GM19023 (cell line): ENCODE data around the gene AGBL4.

Experiments
- ATAC-seq: cut with Tn5 transposase; IDR thresholded peaks from one replicate; pipeline ENCODE4 v1.9.1; 2021; ENCODE audit warnings: mild to moderate bottlenecking, moderate library complexity; ENCODE audit not compliant: unreplicated experiment

AGBL4 gene

DNA sequence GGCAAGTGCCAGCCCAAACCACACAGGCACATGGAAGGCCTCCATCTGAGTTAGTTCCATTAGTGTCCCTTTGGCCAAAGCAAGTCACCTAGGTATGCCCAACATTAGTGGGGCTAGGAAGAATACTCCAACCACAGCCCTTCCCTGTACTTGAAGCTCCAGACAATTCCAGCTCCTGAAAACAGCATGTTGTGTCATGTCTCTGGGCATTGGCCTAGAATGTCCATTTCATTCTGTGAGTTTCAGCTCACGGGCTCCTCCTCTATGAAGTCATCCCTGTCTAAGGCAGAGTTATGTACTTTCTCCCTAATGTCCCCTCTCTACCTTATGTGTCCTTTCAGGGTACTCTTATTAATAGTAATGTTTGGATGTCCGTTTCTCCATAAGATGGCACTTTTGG, 1455.3 kb downstream of the AGBL4 start:
- ATAC-seq = no peak

DNA sequence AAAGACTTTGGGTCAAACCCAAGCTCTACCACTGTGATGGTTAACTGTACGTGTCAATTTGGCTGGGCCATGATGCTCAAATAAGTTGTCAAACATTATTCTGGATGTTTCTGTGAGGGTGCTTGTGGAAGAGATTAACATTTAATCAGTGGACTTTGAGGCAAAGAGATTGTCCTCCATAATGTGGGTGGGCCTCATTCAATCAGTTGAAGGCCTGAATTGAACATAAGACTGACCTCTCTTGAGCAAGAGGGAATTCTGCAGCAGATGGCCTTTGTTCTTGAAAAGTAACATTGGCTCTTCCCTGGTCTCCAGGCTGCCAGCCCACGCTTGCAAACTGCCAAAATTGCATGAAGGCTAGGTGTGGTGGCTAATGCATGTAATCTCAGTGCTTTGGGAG, 1457.3 kb downstream of the AGBL4 start:
- no peak for ATAC-seq

DNA sequence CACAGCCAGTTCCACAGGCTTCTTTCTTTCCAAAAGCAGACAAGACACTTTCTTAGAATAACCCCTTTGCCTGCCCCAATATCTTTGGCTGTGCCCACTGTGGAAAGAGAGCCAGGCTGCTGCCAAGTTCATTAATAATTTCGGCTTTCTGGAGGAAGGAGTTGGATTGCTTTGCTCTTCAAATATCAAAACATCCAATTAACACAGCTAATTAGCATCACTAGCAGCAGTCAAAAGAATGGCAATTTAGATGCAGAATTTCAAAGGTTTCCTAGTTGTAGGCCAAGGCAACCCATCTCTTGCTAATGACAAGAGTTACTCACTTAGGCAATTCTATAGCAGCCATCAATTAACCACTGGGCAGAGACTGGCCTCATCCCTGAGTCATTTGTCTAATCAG, 1460.7 kb downstream of the AGBL4 start:
- no peak for ATAC-seq

DNA sequence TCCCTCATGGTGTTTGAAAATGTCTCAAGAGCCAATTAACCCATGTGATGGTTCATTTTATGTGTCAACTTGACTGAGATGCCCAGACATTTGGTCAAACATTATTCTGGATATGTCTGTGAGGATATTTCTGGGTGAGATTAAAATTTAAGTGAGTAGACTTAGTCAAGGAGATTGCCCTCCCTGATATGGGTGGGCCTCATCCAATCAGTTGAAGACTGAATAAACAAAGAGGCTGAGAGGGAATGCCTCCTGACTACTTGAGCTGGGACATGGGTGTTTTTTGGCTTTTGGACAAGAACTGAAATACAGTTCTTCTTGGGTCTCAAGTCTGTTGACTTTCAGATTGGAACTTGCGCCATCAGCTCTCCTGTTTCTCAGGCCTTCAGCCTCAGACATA, 1462.3 kb downstream of the AGBL4 start:
- ATAC-seq = no peak

- ATAC-seq = no peak
Observed at GRCh38 chr1:48560577-48560976, 1463.2 kb downstream of the AGBL4 start.

- no peak for ATAC-seq
Observed at GRCh38 chr1:48560116-48560515, 1463.6 kb downstream of the AGBL4 start.

DNA sequence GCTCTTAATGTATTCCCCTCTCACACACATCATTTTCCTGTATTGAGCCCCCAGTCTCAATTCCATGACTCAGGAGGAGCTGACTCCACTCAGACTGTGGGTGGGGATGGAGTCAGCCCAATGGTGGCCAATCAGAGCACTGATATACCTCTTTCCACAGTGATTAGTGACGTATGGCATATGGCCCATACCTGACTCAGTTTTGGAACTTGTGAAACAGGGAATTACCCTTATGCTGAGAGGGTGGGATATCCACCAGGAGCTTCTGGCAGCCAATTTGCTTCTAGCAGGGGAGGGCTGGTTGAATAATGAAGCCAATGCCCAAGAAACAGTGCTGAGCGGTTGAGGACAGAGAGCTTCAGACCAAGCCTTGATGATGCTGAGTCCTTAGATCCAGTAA, 1465.4 kb downstream of the AGBL4 start:
- ATAC-seq = no peak

GRCh38 chr1:48556186-48556850, 1467.4 kb downstream of the AGBL4 start:
- ATAC-seq = no peak

DNA sequence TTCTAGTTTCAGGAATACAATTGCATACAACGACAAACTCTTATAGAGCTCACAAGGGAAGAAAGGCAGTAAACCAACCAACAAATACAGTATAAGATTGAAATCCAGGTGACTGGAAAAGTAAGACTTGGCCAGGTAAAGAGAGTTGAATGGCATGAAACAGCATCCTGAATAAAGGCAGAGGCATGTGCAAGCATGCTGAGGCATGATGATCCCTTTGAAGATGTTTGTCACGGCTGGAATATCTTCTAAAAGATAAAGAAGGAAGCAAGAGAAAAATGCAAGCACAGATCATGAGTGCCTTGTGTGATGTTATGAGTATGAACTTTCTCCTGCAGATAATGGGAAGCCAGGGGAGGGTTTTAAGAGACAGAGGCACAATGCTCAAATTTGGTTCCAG, 1468.5 kb downstream of the AGBL4 start:
- no peak for ATAC-seq

GRCh38 chr1:48552903-48553606, 1470.7 kb downstream of the AGBL4 start:
- ATAC-seq = no peak

DNA sequence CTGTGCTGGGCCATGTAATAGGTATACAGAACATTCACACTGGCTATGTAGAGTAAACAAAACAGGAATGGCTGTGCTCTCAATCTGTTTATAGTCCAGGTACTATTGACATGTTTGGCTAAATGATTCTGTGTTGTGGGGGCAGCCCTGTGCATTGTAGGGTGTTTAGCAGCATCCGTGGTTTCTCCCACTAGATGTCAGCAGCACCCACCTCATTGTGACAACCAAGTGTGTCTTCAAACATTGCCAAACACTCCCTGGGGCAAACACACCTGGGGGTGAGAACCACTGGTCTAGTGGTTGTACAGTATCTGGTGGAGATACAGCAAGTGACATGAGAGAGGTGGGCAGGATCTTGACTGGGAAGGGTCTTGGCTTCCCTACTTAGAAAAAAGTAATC, 1471.3 kb downstream of the AGBL4 start:
- peak; percentile 60 for ATAC-seq

- no peak for ATAC-seq
Observed at GRCh38 chr1:48548985-48549384, 1474.8 kb downstream of the AGBL4 start.

DNA sequence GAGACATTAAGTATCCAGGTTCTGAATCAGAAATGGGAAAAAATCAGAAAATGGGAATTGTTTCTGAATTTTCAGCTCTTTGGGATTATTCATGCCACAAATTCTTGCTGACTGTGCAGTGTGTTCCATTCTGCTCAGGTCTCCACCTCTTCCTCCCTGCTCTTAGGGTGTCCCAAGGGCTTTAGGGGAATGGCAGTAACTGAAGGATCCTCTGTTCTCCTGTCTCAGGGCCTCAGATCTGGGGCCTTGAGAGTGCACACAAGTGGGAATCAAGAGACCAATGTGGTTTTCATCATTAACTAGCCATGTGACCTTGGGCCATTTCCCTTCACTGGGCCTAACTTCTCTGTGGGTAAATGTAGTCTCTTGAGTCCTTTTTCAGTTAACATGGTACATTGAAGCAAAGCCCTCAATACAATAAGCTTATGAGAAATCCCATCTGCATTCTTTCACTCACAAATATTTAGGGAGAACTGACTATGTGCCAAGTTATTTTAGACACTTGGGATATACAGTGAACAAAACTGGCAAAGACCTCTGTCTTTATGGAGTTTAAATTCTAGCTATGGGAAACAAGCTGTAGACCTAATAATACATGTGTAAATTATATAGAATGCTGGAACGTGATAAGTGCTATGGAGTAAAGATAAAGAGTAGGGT, 1476.1 kb downstream of the AGBL4 start:
- no peak for ATAC-seq

GRCh38 chr1:48543854-48544253, 1479.9 kb downstream of the AGBL4 start:
- ATAC-seq = no peak

GRCh38 chr1:48540587-48540986, 1483.2 kb downstream of the AGBL4 start:
- no peak for ATAC-seq

- no peak for ATAC-seq
Observed at GRCh38 chr1:48536477-48536876, 1487.3 kb downstream of the AGBL4 start.

DNA sequence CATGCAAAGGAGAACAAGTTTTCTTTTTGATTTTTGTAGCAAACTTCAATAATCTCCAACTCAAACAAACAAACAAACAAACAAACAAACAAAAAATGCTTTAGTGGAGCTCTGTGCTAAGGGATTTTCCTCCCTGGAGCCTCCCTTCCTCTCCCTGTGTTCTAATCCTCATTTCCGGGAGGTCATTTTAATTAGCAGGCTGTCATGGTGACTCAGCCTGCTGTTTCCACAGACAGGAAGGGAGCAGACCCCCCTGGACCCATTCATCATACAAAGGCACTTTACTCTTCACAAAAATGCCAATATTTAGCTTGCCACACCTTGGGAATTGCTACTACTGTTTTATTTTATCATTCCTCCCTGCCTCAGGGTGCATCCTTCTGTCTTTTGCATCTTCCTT, 1490.8 kb downstream of the AGBL4 start:
- ATAC-seq = no peak

GRCh38 chr1:48530727-48531351, 1492.9 kb downstream of the AGBL4 start:
- ATAC-seq = no peak

GRCh38 chr1:48527051-48527450, 1496.7 kb downstream of the AGBL4 start:
- no peak for ATAC-seq

- no peak for ATAC-seq
Observed at GRCh38 chr1:48526008-48526710, 1497.6 kb downstream of the AGBL4 start.

DNA sequence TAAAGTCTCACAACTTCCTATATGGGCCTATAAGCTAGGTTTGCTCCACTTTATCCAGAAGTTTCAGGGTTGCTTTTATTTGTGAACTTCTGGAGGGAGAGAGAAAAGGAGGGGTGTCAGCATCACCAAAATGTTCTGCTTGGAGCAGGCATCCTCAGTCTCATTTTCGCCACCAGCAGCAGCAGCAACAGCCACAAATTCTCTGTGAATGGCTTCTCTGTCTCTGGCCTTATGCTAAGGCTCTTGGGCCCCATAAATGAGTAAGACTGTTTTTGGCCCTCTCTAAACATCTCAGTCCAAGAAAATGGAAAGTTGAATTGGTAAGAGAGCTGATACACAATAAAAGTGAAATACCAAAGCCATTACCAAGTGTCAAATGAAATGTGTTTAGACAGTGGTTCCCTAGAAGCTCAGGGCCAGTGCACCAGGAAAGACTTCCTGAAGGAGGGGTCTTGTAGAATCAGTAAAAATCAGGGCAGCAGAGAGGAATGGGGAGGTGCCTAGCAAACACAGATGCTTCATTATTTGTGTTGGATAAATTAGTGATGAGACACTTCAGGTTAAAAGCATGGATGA, 1498.8 kb downstream of the AGBL4 start:
- ATAC-seq = no peak
